ENCODE data around the gene ARHGAP26. TPM values are rescaled to one million over a fixed set of nuclear protein-coding genes. Genes with fewer than 3 reads are reported as not detected.

ARHGAP26 gene
- total and polyA plus RNA-seq, 5 donors from 2014 or later, result 2.8 to 40.5 (median 5.4) TPM

- no peak for ATAC-seq (ENCODE audit: low read depth in 2 of 2)
- Mint-ChIP-seq H3K36me3 (peaks cover 39% of the 10 kb centered on the region), H3K4me3 (no peak overlapping the region), H3K27ac (no peak overlapping the region), H3K4me1 (peaks cover 5 to 11% (median 7%) of the 10 kb centered on the region in 4 donors), H3K9me3 (peaks cover 0 to 2% (median 0%) of the 10 kb centered on the region in 7 donors), H3K27me3 (no peaks in the 10 kb centered on the region)
- Histone ChIP-seq H3K27me3 (ENCODE audit: control insufficient read depth, insufficient read depth, low read length) (no peaks in the 10 kb centered on the region), H3K27ac (ENCODE audit: insufficient read depth, low read length, poor library complexity, severe bottlenecking) (no peak overlapping the region), H3K4me3 (ENCODE audit: low read depth, low read length) (no peak overlapping the region), H3K4me1 (ENCODE audit: control insufficient read depth, insufficient read depth, low read length, poor library complexity, severe bottlenecking) (no peaks in the 10 kb centered on the region), H3K36me3 (ENCODE audit: control insufficient read depth, insufficient read depth, low read length) (peaks cover 34% of the 10 kb centered on the region), H3K9me3 (ENCODE audit: control insufficient read depth in 2 of 2, low read length in 2 of 2) (no peaks in the 10 kb centered on the region)
- DNase-seq, result no peak
These were observed 507.4 kb downstream of the ARHGAP26 start for GRCh38 chr5:143277536-143277935.

Other genes with a start within 250 kb of the ARHGAP26 start
- gene FGF1, start 84.3 kb upstream of the ARHGAP26 start, total RNA-seq, result not detected
- not detected for gene FGF1, start 84.3 kb upstream of the ARHGAP26 start, polyA plus RNA-seq